DND-41 (cell line): Measurements from ENCODE around the gene CHRNB2.

Experiments
- ATAC-seq: fragments of 200-7000 bp; cut with Tn5 transposase; 3 replicates; pipeline ENCODE4 v1.9.1; 2021; ENCODE audit warnings: low read depth; ENCODE audit not compliant: insufficient read depth
- DNase-seq: peaks from one replicate; pipeline ENCODE4 v3.0.0-alpha.2; 2020
- H2AFZ ChIP-seq: 2 replicates; pipeline ENCODE4 v1.6.0; 2012; ENCODE audit warnings: low read depth, low read length
- H3K27ac ChIP-seq: 2 replicates; pipeline ENCODE4 v1.5.1; 2012; ENCODE audit warnings: low read length, inconsistent platforms
- H3K27me3 ChIP-seq: fragments of 200-600 bp; sonication (generic); 2 replicates; pipeline ENCODE4 v1.6.0; 2012; ENCODE audit warnings: low read length, mild to moderate bottlenecking, inconsistent platforms; ENCODE audit not compliant: insufficient read depth, poor library complexity
- H3K36me3 ChIP-seq: 2 replicates; pipeline ENCODE4 v1.5.1; 2012; ENCODE audit warnings: low read length, inconsistent platforms; ENCODE audit not compliant: insufficient read depth
- H3K4me1 ChIP-seq: 2 replicates; pipeline ENCODE4 v1.5.1; 2012; ENCODE audit warnings: mild to moderate bottlenecking, low read length; ENCODE audit not compliant: insufficient read depth
- H3K4me2 ChIP-seq: 2 replicates; pipeline ENCODE4 v1.6.0; 2012; ENCODE audit warnings: mild to moderate bottlenecking, moderate library complexity, low read length, inconsistent platforms; ENCODE audit not compliant: insufficient read depth
- H3K4me3 ChIP-seq, 2 experiments: fragments of 200-600 bp in 1 of 2; shearing (Covaris generic) in 1 of 2; 2 replicates each; pipeline ENCODE4 v1.5.1; 2012 to 2016; ENCODE audit warnings: inconsistent platforms in 2 of 2, low read length in 2 of 2, mild to moderate bottlenecking in 2 of 2, low read depth in 1 of 2, moderate library complexity in 1 of 2
- H3K79me2 ChIP-seq: 2 replicates; pipeline ENCODE4 v1.6.0; 2012; ENCODE audit warnings: low read length, inconsistent platforms; ENCODE audit not compliant: insufficient read depth
- H3K9ac ChIP-seq: 2 replicates; pipeline ENCODE4 v1.6.0; 2012; ENCODE audit warnings: low read depth, mild to moderate bottlenecking, inconsistent platforms, low read length, moderate library complexity
- H3K9me3 ChIP-seq: 2 replicates; pipeline ENCODE4 v1.5.1; 2012; ENCODE audit warnings: low read length, moderate library complexity, mild to moderate bottlenecking, inconsistent platforms; ENCODE audit not compliant: insufficient read depth, severe bottlenecking
- H4K20me1 ChIP-seq: 2 replicates; pipeline ENCODE4 v1.6.0; 2012; ENCODE audit warnings: low read length; ENCODE audit not compliant: insufficient read depth
- CTCF ChIP-seq: IDR thresholded peaks from 2 replicates; pipeline ENCODE4 v1.5.1; 2012; ENCODE audit warnings: borderline replicate concordance, low read length, moderate library complexity, mild to moderate bottlenecking; ENCODE audit not compliant: poor library complexity, severe bottlenecking; ENCODE audit errors: extremely low read depth
- EZH2 ChIP-seq: IDR thresholded peaks from 3 replicates; pipeline ENCODE4 v1.6.1; 2012; ENCODE audit warnings: borderline replicate concordance, low read depth, mild to moderate bottlenecking, moderate library complexity, low read length, inconsistent platforms; ENCODE audit not compliant: severe bottlenecking

Gene CHRNB2

GRCh38 chr1:154598871-154599635 is 31.5 kb downstream of the CHRNB2 start:
- no peak for DNase-seq
- H3K9me3 ChIP-seq, result no peaks in the 10 kb centered on the region
- H3K4me3 ChIP-seq, result no peak overlapping the region
- peaks cover 94% of the 10 kb centered on the region for H3K36me3 ChIP-seq
- no peak for ATAC-seq
- H2AFZ ChIP-seq, result no peak overlapping the region
- H3K27me3 ChIP-seq, result no peaks in the 10 kb centered on the region
- H3K27ac ChIP-seq, result no peak overlapping the region
- H3K9ac ChIP-seq, result no peak overlapping the region
- no peak overlapping the region for H3K4me2 ChIP-seq
- no peak for TF ChIP-seq EZH2
- no peak for TF ChIP-seq CTCF
- peaks cover 72% of the 10 kb centered on the region for H4K20me1 ChIP-seq
- peaks cover 53% of the 10 kb centered on the region for H3K79me2 ChIP-seq
- H3K4me1 ChIP-seq, result no peaks in the 10 kb centered on the region

- no peak overlapping the region for H3K4me2 ChIP-seq
- H2AFZ ChIP-seq, result no peak overlapping the region
- H3K9ac ChIP-seq, result no peak overlapping the region
- H3K4me1 ChIP-seq, result 0 out of 2 replicates have a peak, but pooled peaks cover under 1% of the 10 kb centered on the region
- H3K27me3 ChIP-seq, result no peaks in the 10 kb centered on the region
- DNase-seq (no peak), ATAC-seq (no peak)
- no peak overlapping the region for H3K27ac ChIP-seq
- H3K79me2 ChIP-seq, result peaks cover 59% of the 10 kb centered on the region
- peaks cover 75% of the 10 kb centered on the region for H4K20me1 ChIP-seq
- TF ChIP-seq EZH2 (no peak), CTCF (no peak)
- peaks cover 93% of the 10 kb centered on the region for H3K36me3 ChIP-seq
- H3K4me3 ChIP-seq, result no peak overlapping the region
- H3K9me3 ChIP-seq, result no peaks in the 10 kb centered on the region
These were observed 32.1 kb downstream of the CHRNB2 start for GRCh38 chr1:154599658-154600057.

- Histone ChIP-seq H3K27me3 (no peaks in the 10 kb centered on the region), H3K9ac (no peak overlapping the region), H3K9me3 (no peaks in the 10 kb centered on the region), H3K4me3 (no peak overlapping the region), H3K4me2 (no peak overlapping the region), H3K36me3 (peaks cover 75% of the 10 kb centered on the region), H2AFZ (no peak overlapping the region), H3K4me1 (peaks cover 26% of the 10 kb centered on the region), H4K20me1 (peaks cover 85% of the 10 kb centered on the region), H3K79me2 (peaks cover 95% of the 10 kb centered on the region), H3K27ac (no peak overlapping the region)
- DNase-seq (no peak), ATAC-seq (no peak)
- TF ChIP-seq CTCF, result no peak
- no peak for TF ChIP-seq EZH2
These were observed 35.7 kb downstream of the CHRNB2 start for GRCh38 chr1:154603317-154603716.
